ENCODE results near the gene LRP5. TPM values are rescaled to one million over a fixed set of nuclear protein-coding genes. Genes with fewer than 3 reads are reported as not detected.

The LRP5 gene
- total RNA-seq, 1 donor from 2014 or later = 44.3 TPM

DNA sequence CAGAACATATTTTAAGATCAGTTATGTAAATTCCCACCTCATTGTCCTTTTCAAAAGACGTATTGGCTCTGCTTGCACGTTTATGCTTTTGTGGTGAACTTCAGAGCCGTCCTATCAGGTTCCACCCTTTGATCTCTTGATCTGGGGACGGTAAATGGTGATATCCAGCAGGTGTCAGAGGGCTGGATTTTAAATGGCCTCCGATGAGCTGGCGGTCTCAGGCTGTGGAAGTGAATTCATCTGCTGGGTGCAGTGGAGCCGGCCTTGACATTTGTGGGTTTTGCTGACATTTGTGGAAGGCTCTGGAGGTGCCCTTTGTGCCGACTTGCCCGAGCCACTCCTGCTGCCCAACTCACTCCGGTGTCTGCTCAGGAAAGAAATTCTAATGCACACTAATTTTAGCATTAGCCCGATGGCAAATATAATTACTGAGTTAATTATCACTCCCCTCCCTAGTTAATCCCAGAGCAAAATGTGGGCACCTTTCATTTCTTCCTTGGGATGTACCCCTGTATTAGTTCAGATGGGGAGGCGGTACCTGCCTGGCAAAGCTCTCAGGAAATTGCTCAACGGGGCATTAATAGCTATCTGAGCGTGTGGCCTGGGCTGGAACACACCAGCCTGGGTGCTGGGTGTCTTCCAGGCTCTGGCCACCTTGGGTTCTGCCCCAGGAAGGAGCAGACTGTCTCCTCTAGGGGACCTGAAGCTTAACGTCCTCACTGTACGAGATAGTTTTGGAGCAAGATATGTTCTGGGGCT lies 9.1 kb downstream of the LRP5 start:
- Mint-ChIP-seq H3K4me1 (peaks cover 18% of the 10 kb centered on the region), H3K9me3 (no peaks in the 10 kb centered on the region), H3K27me3 (ENCODE audit: low read depth) (no peaks in the 10 kb centered on the region), H3K36me3 (ENCODE audit: low read depth) (peaks cover 7% of the 10 kb centered on the region), H3K27ac (ENCODE audit: unreplicated experiment) (no peak overlapping the region), H3K4me3 (peak overlapping the region; percentile 36)
- no peak for TF ChIP-seq CTCF (conservative IDR thresholded peaks at IDR 0.05)
- no peak for DNase-seq (ENCODE audit: low read depth, low spot score)

DNA sequence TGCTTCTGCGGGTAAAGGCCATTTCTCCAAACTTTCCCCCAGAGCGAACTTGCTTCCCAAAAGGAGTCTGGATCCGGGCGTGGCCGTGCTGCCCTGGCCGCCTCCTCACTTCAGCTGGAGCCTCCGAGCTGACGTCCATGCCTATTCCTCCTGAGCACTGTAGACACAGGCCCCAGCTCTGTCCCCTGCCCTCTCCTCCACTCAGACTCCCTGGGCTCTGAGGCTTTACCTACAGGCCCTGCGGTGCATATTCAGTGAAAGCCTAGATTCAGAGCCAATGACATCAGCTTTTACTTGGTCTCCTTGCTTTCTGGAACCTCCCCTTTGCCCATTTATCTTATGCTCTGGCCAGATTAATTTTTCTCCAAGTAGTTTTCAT lies 9.7 kb downstream of the LRP5 start:
- Mint-ChIP-seq H3K27me3 (ENCODE audit: low read depth) (no peaks in the 10 kb centered on the region), H3K9me3 (no peaks in the 10 kb centered on the region), H3K4me1 (peaks cover 15% of the 10 kb centered on the region), H3K4me3 (no peak overlapping the region), H3K36me3 (ENCODE audit: low read depth) (peaks cover 7% of the 10 kb centered on the region), H3K27ac (ENCODE audit: unreplicated experiment) (no peak overlapping the region)
- DNase-seq (ENCODE audit: low read depth, low spot score) = no peak
- TF ChIP-seq CTCF (conservative IDR thresholded peaks at IDR 0.05) = no peak

DNA sequence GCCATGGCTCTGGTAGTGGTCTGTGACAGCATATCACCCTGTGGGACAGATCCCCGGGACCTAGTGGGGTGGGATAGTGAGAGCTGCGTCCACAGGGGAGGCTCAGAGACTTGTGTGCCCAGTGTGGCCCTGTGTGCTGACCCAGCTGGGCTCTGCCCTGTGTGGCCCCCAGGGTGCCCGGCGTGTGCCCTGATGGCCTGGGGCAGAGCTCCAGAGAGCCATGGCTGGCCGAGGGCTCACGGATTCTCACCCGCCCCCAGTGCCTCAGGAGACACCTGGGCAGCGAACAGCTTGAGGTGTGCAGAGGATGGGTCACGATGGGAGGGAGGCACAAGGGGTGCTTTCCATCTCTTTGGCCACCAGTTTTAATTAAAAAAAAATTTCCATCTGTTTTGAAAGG lies 11.8 kb downstream of the LRP5 start:
- no peak for DNase-seq (ENCODE audit: low read depth, low spot score)
- H3K27ac Mint-ChIP-seq (ENCODE audit: unreplicated experiment) = no peak overlapping the region
- H3K4me3 Mint-ChIP-seq = no peak overlapping the region
- no peaks in the 10 kb centered on the region for H3K27me3 Mint-ChIP-seq (ENCODE audit: low read depth)
- no peak for TF ChIP-seq CTCF (conservative IDR thresholded peaks at IDR 0.05)
- no peaks in the 10 kb centered on the region for H3K9me3 Mint-ChIP-seq
- peaks cover 36% of the 10 kb centered on the region for H3K4me1 Mint-ChIP-seq
- H3K36me3 Mint-ChIP-seq (ENCODE audit: low read depth) = peaks cover 7% of the 10 kb centered on the region

GRCh38 chr11:68324695-68325094 lies 12.3 kb downstream of the LRP5 start:
- TF ChIP-seq CTCF (conservative IDR thresholded peaks at IDR 0.05) = no peak
- H3K36me3 Mint-ChIP-seq (ENCODE audit: low read depth) = peaks cover 7% of the 10 kb centered on the region
- no peaks in the 10 kb centered on the region for H3K27me3 Mint-ChIP-seq (ENCODE audit: low read depth)
- H3K4me3 Mint-ChIP-seq = no peak overlapping the region
- DNase-seq (ENCODE audit: low read depth, low spot score) = no peak
- H3K4me1 Mint-ChIP-seq = peaks cover 40% of the 10 kb centered on the region
- H3K27ac Mint-ChIP-seq (ENCODE audit: unreplicated experiment) = no peak overlapping the region
- H3K9me3 Mint-ChIP-seq = no peaks in the 10 kb centered on the region

DNA sequence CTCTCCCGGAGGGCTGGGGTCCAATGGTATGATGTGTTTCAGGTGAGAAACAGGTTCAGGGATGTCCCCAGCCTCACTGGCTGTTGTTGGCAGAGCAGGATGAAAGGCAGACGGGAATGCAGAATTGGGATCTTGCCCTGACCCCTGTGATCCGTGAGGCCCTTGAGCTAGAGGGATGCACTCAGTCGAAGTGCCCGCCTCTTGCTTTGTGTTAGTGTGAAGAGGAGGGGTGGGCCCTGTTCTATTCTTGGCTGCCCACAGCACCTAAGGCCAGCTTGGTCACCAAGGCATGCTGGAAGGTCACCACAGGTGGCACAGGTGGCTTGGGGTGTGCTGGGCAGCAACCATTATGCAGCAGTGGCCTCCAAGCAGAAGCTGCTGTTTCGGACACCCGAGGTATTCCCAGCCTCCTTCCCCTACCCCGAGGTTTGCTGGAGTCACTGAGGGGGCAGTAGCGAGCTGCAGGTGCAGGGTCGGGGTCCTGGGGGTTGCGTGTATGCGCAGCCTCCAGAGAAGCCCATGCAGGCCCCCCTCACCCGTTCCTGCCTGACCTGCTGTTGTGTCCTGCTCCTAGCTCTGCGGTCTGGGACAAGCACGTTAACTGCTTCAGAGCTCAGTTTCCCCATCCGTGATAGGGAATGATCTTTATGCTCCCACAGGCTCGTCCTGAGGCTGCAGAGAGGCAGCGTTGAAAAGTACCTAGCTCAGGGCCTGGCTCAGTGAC lies 13.0 kb downstream of the LRP5 start:
- H3K27me3 Mint-ChIP-seq (ENCODE audit: low read depth) = no peaks in the 10 kb centered on the region
- H3K4me1 Mint-ChIP-seq = peaks cover 47% of the 10 kb centered on the region
- H3K9me3 Mint-ChIP-seq = no peaks in the 10 kb centered on the region
- H3K4me3 Mint-ChIP-seq = no peak overlapping the region
- no peak for DNase-seq (ENCODE audit: low read depth, low spot score)
- H3K27ac Mint-ChIP-seq (ENCODE audit: unreplicated experiment) = peak overlapping the region; percentile 43
- H3K36me3 Mint-ChIP-seq (ENCODE audit: low read depth) = peaks cover 7% of the 10 kb centered on the region
- peak; percentile 23 for TF ChIP-seq CTCF (conservative IDR thresholded peaks at IDR 0.05)
